HG03064 (cell line): Measurements from ENCODE around the gene MX2.

Source experiments
- ATAC-seq: cut with Tn5 transposase; IDR thresholded peaks from one replicate; pipeline ENCODE4 v1.9.1; 2021; ENCODE audit warnings: low read depth; ENCODE audit not compliant: unreplicated experiment

The MX2 gene

GRCh38 chr21:41453761-41454160, 91.9 kb downstream of the MX2 start:
- ATAC-seq = no peak

GRCh38 chr21:41458121-41458520, 96.3 kb downstream of the MX2 start:
- no peak for ATAC-seq

- no peak for ATAC-seq
Measured at GRCh38 chr21:41458559-41458958, 96.7 kb downstream of the MX2 start.
